HEK293 (cell line): Measurements from ENCODE around the gene HIP1.

Source experiments
- ELK4 ChIP-seq: IDR thresholded peaks from 2 replicates; pipeline ENCODE4 v1.6.1; 2011; ENCODE audit warnings: mild to moderate bottlenecking, low read depth, low read length, borderline replicate concordance
- GLI2 ChIP-seq: fragments of 450-650 bp; formaldehyde crosslinking; IDR thresholded peaks from 2 replicates; pipeline ENCODE4; 2017; ENCODE audit warnings: missing biosample characterization, missing genetic modification characterization, low read depth, borderline replicate concordance
- KLF8 ChIP-seq: fragments of 450-650 bp; formaldehyde crosslinking; IDR thresholded peaks from 2 replicates; pipeline ENCODE4 v1.5.1; 2016; ENCODE audit warnings: missing biosample characterization, missing genetic modification characterization
- OVOL3 ChIP-seq: fragments of 450-650 bp; formaldehyde crosslinking; IDR thresholded peaks from 2 replicates; pipeline ENCODE4 v1.5.1; 2016; ENCODE audit warnings: missing biosample characterization, missing genetic modification characterization
- ZBTB49 ChIP-seq: fragments of 450-650 bp; formaldehyde crosslinking; IDR thresholded peaks from 2 replicates; pipeline ENCODE4 v1.5.1; 2016; ENCODE audit warnings: missing biosample characterization, missing genetic modification characterization, low read depth
- ZBTB7A ChIP-seq: fragments of 450-650 bp; formaldehyde crosslinking; IDR thresholded peaks from 2 replicates; pipeline ENCODE4 v1.5.1; 2016; ENCODE audit warnings: low read depth, missing biosample characterization, missing genetic modification characterization
- ZNF10 ChIP-seq: fragments of 450-650 bp; formaldehyde crosslinking; IDR thresholded peaks from 2 replicates; pipeline ENCODE4 v1.5.1; 2017; ENCODE audit warnings: missing biosample characterization, missing genetic modification characterization
- ZNF114 ChIP-seq: fragments of 450-650 bp; formaldehyde crosslinking; IDR thresholded peaks from 2 replicates; pipeline ENCODE4 v1.5.0; 2017; ENCODE audit warnings: missing biosample characterization, missing genetic modification characterization
- ZNF121 ChIP-seq: fragments of 450-650 bp; formaldehyde crosslinking; IDR thresholded peaks from 2 replicates; pipeline ENCODE4 v1.5.1; 2016; ENCODE audit warnings: missing biosample characterization, missing genetic modification characterization
- ZNF132 ChIP-seq: fragments of 450-650 bp; formaldehyde crosslinking; IDR thresholded peaks from 2 replicates; pipeline ENCODE4 v1.5.1; 2017; ENCODE audit warnings: missing biosample characterization, missing genetic modification characterization, borderline replicate concordance
- ZNF175 ChIP-seq: fragments of 450-650 bp; formaldehyde crosslinking; IDR thresholded peaks from 2 replicates; pipeline ENCODE4 v1.5.1; 2016; ENCODE audit warnings: missing biosample characterization, missing genetic modification characterization
- ZNF274 ChIP-seq, 2 experiments: fragments of 200-500 bp in 1 of 2; fragments of 450-650 bp in 1 of 2; sonication (Bioruptor generic) in 1 of 2; formaldehyde crosslinking in 1 of 2; IDR thresholded peaks; 2 replicates each; pipeline versions ENCODE4 v1.5.1 to v1.6.1; 2014 to 2016; ENCODE audit warnings: borderline replicate concordance in 1 of 2, inconsistent platforms in 1 of 2, low read length in 1 of 2, missing biosample characterization in 1 of 2, missing genetic modification characterization in 1 of 2
- ZNF280C ChIP-seq: fragments of 450-650 bp; formaldehyde crosslinking; IDR thresholded peaks from 2 replicates; pipeline ENCODE4 v1.5.1; 2016; ENCODE audit warnings: missing biosample characterization, missing genetic modification characterization
- ZNF292 ChIP-seq: fragments of 450-650 bp; formaldehyde crosslinking; IDR thresholded peaks from 2 replicates; pipeline ENCODE4 v1.5.1; 2016; ENCODE audit warnings: low read depth, missing biosample characterization, missing genetic modification characterization, borderline replicate concordance
- ZNF501 ChIP-seq: fragments of 450-650 bp; formaldehyde crosslinking; IDR thresholded peaks from 2 replicates; pipeline ENCODE4 v1.5.1; 2016; ENCODE audit warnings: missing biosample characterization, missing genetic modification characterization
- ZNF513 ChIP-seq: fragments of 450-650 bp; IDR thresholded peaks from 2 replicates; pipeline ENCODE4 v1.5.1; 2018; ENCODE audit warnings: missing biosample characterization, missing genetic modification characterization
- ZNF555 ChIP-seq: fragments of 450-650 bp; formaldehyde crosslinking; conservative IDR thresholded peaks from 2 replicates; pipeline ENCODE4 v1.5.1; 2017; ENCODE audit warnings: missing biosample characterization, mild to moderate bottlenecking, missing genetic modification characterization, inconsistent platforms
- ZNF600 ChIP-seq: fragments of 450-650 bp; formaldehyde crosslinking; IDR thresholded peaks from 2 replicates; pipeline ENCODE4 v1.5.1; 2016; ENCODE audit warnings: missing biosample characterization, missing genetic modification characterization
- ZNF623 ChIP-seq: fragments of 450-650 bp; formaldehyde crosslinking; IDR thresholded peaks from 2 replicates; pipeline ENCODE4 v1.5.1; 2016; ENCODE audit warnings: missing biosample characterization, missing genetic modification characterization
- ZNF664 ChIP-seq: fragments of 450-650 bp; formaldehyde crosslinking; IDR thresholded peaks from 2 replicates; pipeline ENCODE4 v1.5.1; 2016; ENCODE audit warnings: missing biosample characterization, missing genetic modification characterization
- ZNF670 ChIP-seq: fragments of 450-650 bp; formaldehyde crosslinking; IDR thresholded peaks from 2 replicates; pipeline ENCODE4 v1.5.1; 2016; ENCODE audit warnings: missing biosample characterization, missing genetic modification characterization, low read depth
- ZNF692 ChIP-seq: fragments of 450-650 bp; formaldehyde crosslinking; IDR thresholded peaks from 2 replicates; pipeline ENCODE4 v1.5.1; 2016; ENCODE audit warnings: missing biosample characterization, missing genetic modification characterization
- ZNF76 ChIP-seq: fragments of 450-650 bp; formaldehyde crosslinking; IDR thresholded peaks from 2 replicates; pipeline ENCODE4; 2016; ENCODE audit warnings: low read depth, missing biosample characterization, missing genetic modification characterization, borderline replicate concordance
- ZNF776 ChIP-seq: fragments of 450-650 bp; formaldehyde crosslinking; IDR thresholded peaks from 2 replicates; pipeline ENCODE4 v1.5.0; 2017; ENCODE audit warnings: missing biosample characterization, missing genetic modification characterization, borderline replicate concordance
- ZNF791 ChIP-seq: fragments of 450-650 bp; formaldehyde crosslinking; IDR thresholded peaks from 2 replicates; pipeline ENCODE4 v1.5.1; 2016; ENCODE audit warnings: missing biosample characterization, missing genetic modification characterization
- TF ChIP-seq, protein P1 (sequence below): fragments of 450-650 bp; formaldehyde crosslinking; IDR thresholded peaks from 2 replicates; pipeline ENCODE4 v1.5.1; 2016; ENCODE audit warnings: missing biosample characterization, missing genetic modification characterization
- TF ChIP-seq, protein P2 (sequence below): fragments of 450-650 bp; formaldehyde crosslinking; IDR thresholded peaks from 2 replicates; pipeline ENCODE4 v1.5.1; 2016; ENCODE audit warnings: missing biosample characterization, missing genetic modification characterization

Gene HIP1

GRCh38 chr7:75639071-75639885 is 99.5 kb downstream of the HIP1 start (continued):
- TF ChIP-seq, protein P1, sequence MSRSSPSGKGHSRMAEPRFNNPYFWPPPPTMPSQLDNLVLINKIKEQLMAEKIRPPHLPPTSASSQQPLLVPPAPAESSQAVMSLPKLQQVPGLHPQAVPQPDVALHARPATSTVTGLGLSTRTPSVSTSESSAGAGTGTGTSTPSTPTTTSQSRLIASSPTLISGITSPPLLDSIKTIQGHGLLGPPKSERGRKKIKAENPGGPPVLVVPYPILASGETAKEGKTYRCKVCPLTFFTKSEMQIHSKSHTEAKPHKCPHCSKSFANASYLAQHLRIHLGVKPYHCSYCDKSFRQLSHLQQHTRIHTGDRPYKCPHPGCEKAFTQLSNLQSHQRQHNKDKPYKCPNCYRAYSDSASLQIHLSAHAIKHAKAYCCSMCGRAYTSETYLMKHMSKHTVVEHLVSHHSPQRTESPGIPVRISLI (tag by site-specific recombination) = no peak
- TF ChIP-seq ZNF600 (tag by site-specific recombination) = no peak
- no peak for TF ChIP-seq ZNF670 (tag by site-specific recombination)
- no peak for TF ChIP-seq ZNF664 (tag by site-specific recombination)
- no peak for TF ChIP-seq ELK4
- TF ChIP-seq GLI2 (tag by site-specific recombination) = no peak
- TF ChIP-seq ZNF513 (tag by site-specific recombination) = no peak
- TF ChIP-seq ZNF292 (tag by site-specific recombination) = no peak
- no peak for TF ChIP-seq ZBTB49 (tag by site-specific recombination)
- TF ChIP-seq ZNF791 = no peak
- no peak for TF ChIP-seq ZNF121 (tag by site-specific recombination)
- TF ChIP-seq ZNF501 (tag by site-specific recombination) = peak; percentile 82; the same call in 1 of the 2 replicates
- no peak for TF ChIP-seq ZNF175 (tag by site-specific recombination)
- no peak for TF ChIP-seq ZNF274 (IDR thresholded peaks at IDR 0.05; ENCODE audit: low read length)
- TF ChIP-seq ZNF274 (tag by site-specific recombination; IDR thresholded peaks at IDR 0.05; ENCODE audit: borderline replicate concordance) = no peak
- TF ChIP-seq ZNF555 (tag by site-specific recombination) = no peak
- TF ChIP-seq ZNF114 = no peak
- TF ChIP-seq ZNF132 (tag by site-specific recombination) = no peak
- peak; percentile 94 for TF ChIP-seq ZBTB7A (tag by site-specific recombination)
- TF ChIP-seq, protein P2, sequence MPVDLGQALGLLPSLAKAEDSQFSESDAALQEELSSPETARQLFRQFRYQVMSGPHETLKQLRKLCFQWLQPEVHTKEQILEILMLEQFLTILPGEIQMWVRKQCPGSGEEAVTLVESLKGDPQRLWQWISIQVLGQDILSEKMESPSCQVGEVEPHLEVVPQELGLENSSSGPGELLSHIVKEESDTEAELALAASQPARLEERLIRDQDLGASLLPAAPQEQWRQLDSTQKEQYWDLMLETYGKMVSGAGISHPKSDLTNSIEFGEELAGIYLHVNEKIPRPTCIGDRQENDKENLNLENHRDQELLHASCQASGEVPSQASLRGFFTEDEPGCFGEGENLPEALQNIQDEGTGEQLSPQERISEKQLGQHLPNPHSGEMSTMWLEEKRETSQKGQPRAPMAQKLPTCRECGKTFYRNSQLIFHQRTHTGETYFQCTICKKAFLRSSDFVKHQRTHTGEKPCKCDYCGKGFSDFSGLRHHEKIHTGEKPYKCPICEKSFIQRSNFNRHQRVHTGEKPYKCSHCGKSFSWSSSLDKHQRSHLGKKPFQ (tag by site-specific recombination) = peak; percentile 88
- peak; percentile 10; the same call in 1 of the 2 replicates for TF ChIP-seq ZNF623 (tag by site-specific recombination)
- TF ChIP-seq ZNF76 = peak; percentile 85
- no peak for TF ChIP-seq ZNF10
- no peak for TF ChIP-seq ZNF776 (tag by site-specific recombination)
- TF ChIP-seq ZNF692 (tag by site-specific recombination) = peak; percentile 50; the same call in 1 of the 2 replicates
- TF ChIP-seq KLF8 = peak; percentile 27; the same call in 1 of the 2 replicates
- no peak for TF ChIP-seq ZNF280C (tag by site-specific recombination)
- TF ChIP-seq OVOL3 (tag by site-specific recombination) = no peak
